Sigmoid colon (tissue), 7 donors: ENCODE measurements around the gene SLITRK3. TPM values are rescaled to one million over a fixed set of nuclear protein-coding genes. Genes with fewer than 3 reads are reported as not detected.
A peak's percentile ranks its signal among the peaks of the same experiment; 100 is the strongest.

Experiments
- DNase-seq: peaks from one replicate; pipeline ENCODE4 v3.0.0-alpha.2; 2019
- H3K27ac ChIP-seq, 4 donors: fragments of 200-600 bp; sonication (generic); one replicate each; pipeline ENCODE4 v1.5.1; 2016 to 2019; ENCODE audit warnings: mild to moderate bottlenecking in 1 of 4
- H3K27me3 ChIP-seq, 3 donors: fragments of 200-600 bp; sonication (generic); one replicate each; pipeline ENCODE4 v1.5.1; 2019; ENCODE audit warnings: mild to moderate bottlenecking in 1 of 3
- H3K36me3 ChIP-seq, 4 donors: fragments of 200-600 bp; sonication (generic); one replicate each; pipeline ENCODE4 v1.5.1; 2016 to 2019
- H3K4me1 ChIP-seq, 4 donors: fragments of 200-600 bp; sonication (generic); one replicate each; pipeline ENCODE4 v1.5.1; 2017 to 2019
- H3K4me3 ChIP-seq, 4 donors: fragments of 200-600 bp; sonication (generic); one replicate each; pipeline ENCODE4 v1.5.1; 2017 to 2019; ENCODE audit warnings: mild to moderate bottlenecking in 2 of 4, moderate library complexity in 1 of 4
- H3K9me3 ChIP-seq, 4 donors: fragments of 200-600 bp in 3 of 4; sonication (generic) in 3 of 4; one replicate each; pipeline versions ENCODE4 v1.5.1 to v1.6.1; 2013 to 2019
- EP300 ChIP-seq, 4 donors: sonication (generic); formaldehyde crosslinking; IDR thresholded peaks; one replicate each; pipeline ENCODE4 v1.6.1; 2017; ENCODE audit warnings: antibody characterized with exemption in 4 of 4
- POLR2A ChIP-seq, 2 donors: fragments of 450-650 bp; IDR thresholded peaks; one replicate each; pipeline ENCODE4 v1.6.1; 2016; ENCODE audit warnings: antibody characterized with exemption in 2 of 2, mild to moderate bottlenecking in 2 of 2, moderate library complexity in 2 of 2
- POLR2AphosphoS5 ChIP-seq, 4 donors: sonication (generic); formaldehyde crosslinking; IDR thresholded peaks; one replicate each; pipeline ENCODE4 v1.6.1; 2017; ENCODE audit warnings: antibody characterized with exemption in 4 of 4
- whole genome bisulfite sequencing, 2 donors: extraction: QIAGEN DNeasy Blood & Tissue Kit; methylation state at CpG; one replicate each; pipeline ENCODE4 v1.1.7; 2013; 5-methylcytosine and 5-hydroxymethylcytosine counted together
- intact Hi-C: fragments of 100-400 bp; cut with DNase I; formaldehyde crosslinking; loops from one replicate; pipeline ENCODE4 v1.15.1; 2023
- polyA plus RNA-seq, 3 donors: library from polyadenylated mRNA; stranded (reverse); fragments of 200-250 nt; gene quantifications; one replicate each; pipeline ENCODE4 v1.2.3, GENCODE V29; 2013
- total RNA-seq, 4 donors: library from RNA; depleted of rRNA; stranded (reverse); fragments of >200 nt; gene quantifications; one replicate each; pipeline ENCODE4 v1.1.0, GENCODE V29; 2016
- TF ChIP-seq, protein P1 (sequence below), 4 experiments: fragments of 450-650 bp in 3 of 4; fragments of 200-600 bp in 1 of 4; IDR thresholded peaks; one replicate each; pipeline ENCODE4 v1.5.1; 2016 to 2019; ENCODE audit warnings: antibody characterized with exemption in 4 of 4, mild to moderate bottlenecking in 3 of 4, moderate library complexity in 2 of 4
- donor health status: healthy with polysubstance abuse.
- donor health status: Bipolar disorder and iron deficiency.
- donor health status: healthy.

SLITRK3 gene
- total and polyA plus RNA-seq, 7 donors = 0.66 to 12.5 (median 5.6) TPM; not detected in 2

DNA sequence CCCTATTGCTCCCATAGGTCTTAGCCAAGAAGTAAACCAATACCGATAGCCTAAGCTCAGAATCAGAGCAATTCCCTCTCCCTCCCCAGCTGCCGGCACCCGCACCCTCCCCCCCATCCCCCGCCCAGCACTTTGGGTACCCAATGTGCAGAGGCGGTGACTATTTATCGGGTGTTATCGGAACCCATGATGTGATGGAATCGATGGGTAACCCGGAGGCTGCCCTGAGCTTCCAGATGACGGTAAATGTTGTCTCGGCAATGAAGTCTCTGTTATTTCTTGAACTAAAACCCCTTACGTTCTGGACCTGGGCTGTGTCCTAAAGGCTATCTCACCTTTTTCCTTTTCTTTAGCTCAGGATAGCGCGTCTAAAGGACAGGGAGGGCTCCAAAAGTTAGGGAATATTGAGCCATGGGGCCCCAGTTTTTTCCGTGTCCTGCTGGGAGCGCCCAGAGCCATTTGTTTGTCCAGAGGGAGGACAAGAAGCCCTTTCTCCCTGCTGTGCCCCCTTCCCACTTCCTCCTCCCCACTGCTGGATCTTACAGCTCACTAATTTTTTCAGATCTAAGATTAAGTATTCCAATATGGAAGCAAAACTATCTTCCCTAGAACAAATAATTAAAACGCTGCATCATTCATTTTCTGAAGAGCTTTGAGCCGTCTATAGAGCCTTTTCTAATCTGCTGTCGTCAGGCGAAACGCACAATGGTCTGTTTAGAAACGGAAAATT is 1.5 kb downstream of the SLITRK3 start:
- DNase-seq = no peak
- intact Hi-C loops = no loop called here
- peaks cover 10 to 74% (median 36%) of the 10 kb centered on the region in 3 donors for H3K27me3 ChIP-seq
- peak overlapping the region; percentile 29 to 87 (median 55) for H3K27ac ChIP-seq
- 7 to 8% methylated on average over 22 of the region's 22 CpGs for WGBS, 2 donors
- peak overlapping the region; percentile 44 to 56 (median 52) for H3K4me3 ChIP-seq
- TF ChIP-seq EP300 (IDR thresholded peaks at IDR 0.05) (no peak), POLR2A (IDR thresholded peaks at IDR 0.05) (no peak), POLR2AphosphoS5 (IDR thresholded peaks at IDR 0.05) (no peak)
- TF ChIP-seq, protein P1, sequence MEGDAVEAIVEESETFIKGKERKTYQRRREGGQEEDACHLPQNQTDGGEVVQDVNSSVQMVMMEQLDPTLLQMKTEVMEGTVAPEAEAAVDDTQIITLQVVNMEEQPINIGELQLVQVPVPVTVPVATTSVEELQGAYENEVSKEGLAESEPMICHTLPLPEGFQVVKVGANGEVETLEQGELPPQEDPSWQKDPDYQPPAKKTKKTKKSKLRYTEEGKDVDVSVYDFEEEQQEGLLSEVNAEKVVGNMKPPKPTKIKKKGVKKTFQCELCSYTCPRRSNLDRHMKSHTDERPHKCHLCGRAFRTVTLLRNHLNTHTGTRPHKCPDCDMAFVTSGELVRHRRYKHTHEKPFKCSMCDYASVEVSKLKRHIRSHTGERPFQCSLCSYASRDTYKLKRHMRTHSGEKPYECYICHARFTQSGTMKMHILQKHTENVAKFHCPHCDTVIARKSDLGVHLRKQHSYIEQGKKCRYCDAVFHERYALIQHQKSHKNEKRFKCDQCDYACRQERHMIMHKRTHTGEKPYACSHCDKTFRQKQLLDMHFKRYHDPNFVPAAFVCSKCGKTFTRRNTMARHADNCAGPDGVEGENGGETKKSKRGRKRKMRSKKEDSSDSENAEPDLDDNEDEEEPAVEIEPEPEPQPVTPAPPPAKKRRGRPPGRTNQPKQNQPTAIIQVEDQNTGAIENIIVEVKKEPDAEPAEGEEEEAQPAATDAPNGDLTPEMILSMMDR (IDR thresholded peaks at IDR 0.05) = no peak
- no peaks in the 10 kb centered on the region for H3K9me3 ChIP-seq
- H3K36me3 ChIP-seq = no peaks in the 10 kb centered on the region
- H3K4me1 ChIP-seq = peaks cover 0 to 42% (median 29%) of the 10 kb centered on the region in 4 donors

DNA sequence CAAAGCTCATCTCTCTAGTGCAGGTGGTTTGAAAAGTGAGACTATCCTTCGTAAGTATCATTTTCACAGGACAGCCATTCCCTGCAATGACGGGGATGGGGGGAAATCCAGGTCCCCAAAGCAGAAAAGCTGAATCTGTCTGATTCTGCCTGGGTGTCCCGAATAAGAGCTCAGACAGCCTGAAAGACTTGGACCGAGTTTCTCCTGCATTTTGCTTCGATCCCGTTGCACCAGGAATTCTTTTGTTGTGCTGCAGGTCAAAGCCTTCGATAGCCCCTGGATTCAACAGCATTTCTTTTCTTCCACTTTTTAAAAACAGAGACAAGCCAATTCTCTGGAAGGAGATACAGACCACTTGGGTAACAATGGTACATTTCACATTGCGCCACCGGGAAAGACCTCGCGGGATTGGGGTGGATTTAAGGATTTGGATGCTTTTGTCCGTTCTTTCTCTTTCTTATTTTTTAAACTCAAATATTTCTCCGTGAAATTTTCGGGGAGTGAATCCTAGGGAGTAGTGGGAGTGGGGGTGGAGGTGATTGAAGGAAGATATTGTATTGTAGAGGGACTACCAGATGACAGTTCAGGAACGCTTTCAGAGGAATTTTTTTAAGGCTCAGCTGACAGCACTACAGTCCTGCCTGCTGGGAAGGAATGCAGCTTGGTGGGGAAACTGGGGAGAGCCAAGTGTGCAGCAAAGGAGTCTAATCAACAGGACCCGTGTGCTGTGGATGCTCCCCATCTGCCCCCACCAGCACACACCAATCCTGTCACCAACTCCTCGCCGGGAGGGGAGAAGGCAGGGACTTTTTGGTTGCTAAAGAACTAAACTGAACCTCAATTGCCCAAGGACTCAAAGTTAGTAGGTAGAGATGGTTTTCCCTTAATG is 2.6 kb downstream of the SLITRK3 start:
- Histone ChIP-seq H3K36me3 (no peaks in the 10 kb centered on the region), H3K4me1 (peaks cover 0 to 42% (median 29%) of the 10 kb centered on the region in 4 donors), H3K4me3 (peak overlapping the region; percentile 13 to 56 (median 52)), H3K27ac (peak overlapping the region in 3 of 4 donors; percentile 6 to 87 (median 61)), H3K27me3 (peaks cover 10 to 63% (median 36%) of the 10 kb centered on the region in 3 donors), H3K9me3 (no peaks in the 10 kb centered on the region)
- DNase-seq = no peak
- TF ChIP-seq POLR2AphosphoS5 (IDR thresholded peaks at IDR 0.05) (no peak), EP300 (IDR thresholded peaks at IDR 0.05) (no peak), POLR2A (IDR thresholded peaks at IDR 0.05) (no peak)
- TF ChIP-seq, protein P1 (IDR thresholded peaks at IDR 0.05) = no peak
- intact Hi-C loops = no loop called here
- WGBS, 2 donors = 7 to 11% methylated on average over 18 of the region's 18 CpGs

DNA sequence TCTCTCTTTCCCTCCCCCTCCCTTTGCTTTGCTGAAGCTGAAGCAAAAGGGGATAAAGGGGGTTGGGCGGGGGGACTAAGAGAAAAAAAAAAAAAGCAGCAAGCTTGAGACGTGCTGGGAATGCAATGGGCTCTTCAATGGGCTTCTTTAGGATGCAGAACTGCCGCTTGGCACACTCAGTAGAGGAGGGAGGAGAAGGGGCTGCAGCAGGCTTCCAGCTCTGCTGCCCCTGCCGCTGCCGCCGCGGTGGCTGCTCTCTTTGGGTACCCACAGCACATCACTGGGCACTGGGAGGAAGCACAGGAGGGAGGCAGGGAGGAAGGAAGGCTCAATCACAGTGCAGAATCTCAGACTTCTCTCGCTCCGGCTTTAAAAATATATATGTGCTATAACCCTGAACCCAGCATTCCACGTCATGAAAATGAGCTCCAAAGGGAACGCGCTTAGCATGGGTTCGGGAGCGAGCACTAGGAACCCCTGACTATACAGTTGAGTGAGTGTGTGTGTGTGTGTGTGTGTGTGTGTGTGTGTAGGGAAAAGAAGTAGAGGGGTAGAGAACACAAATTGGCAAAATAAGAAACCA is 3.5 kb downstream of the SLITRK3 start:
- Histone ChIP-seq H3K27ac (peak overlapping the region in 2 of 4 donors; percentile 61 to 87), H3K9me3 (no peaks in the 10 kb centered on the region), H3K36me3 (no peaks in the 10 kb centered on the region), H3K27me3 (peaks cover 10 to 54% (median 29%) of the 10 kb centered on the region in 3 donors), H3K4me3 (peak overlapping the region in 3 of 4 donors; percentile 49 to 56 (median 54)), H3K4me1 (peaks cover 0 to 42% (median 29%) of the 10 kb centered on the region in 4 donors)
- intact Hi-C loops = no loop called here
- DNase-seq = no peak
- WGBS, 2 donors = 5 to 12% methylated on average over 14 of the region's 14 CpGs
- no peak for TF ChIP-seq EP300 (IDR thresholded peaks at IDR 0.05)
- TF ChIP-seq, protein P1 (IDR thresholded peaks at IDR 0.05) = no peak
- TF ChIP-seq POLR2AphosphoS5 (IDR thresholded peaks at IDR 0.05) = no peak
- no peak for TF ChIP-seq POLR2A (IDR thresholded peaks at IDR 0.05)

DNA sequence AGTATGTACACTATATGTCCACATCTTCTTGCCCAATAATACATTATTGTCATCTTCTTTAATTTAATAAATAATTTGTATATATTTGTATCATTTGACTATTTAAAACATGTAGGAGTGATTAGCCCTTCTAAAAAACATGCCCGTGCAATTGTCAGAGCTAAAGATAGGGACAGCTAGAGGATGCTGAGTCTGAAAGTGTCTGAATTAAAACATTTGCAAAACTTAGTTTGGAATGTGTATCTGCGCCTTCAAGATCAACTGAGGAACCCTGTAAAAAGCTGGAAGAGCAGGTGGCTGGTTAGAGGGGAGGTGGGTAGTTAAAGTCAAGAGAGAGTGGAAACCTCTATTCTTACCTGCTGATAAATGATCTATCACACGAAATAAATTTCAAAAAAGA is 4.7 kb downstream of the SLITRK3 start:
- peaks cover 10 to 42% (median 17%) of the 10 kb centered on the region in 3 donors for H3K27me3 ChIP-seq
- TF ChIP-seq POLR2A (IDR thresholded peaks at IDR 0.05) = no peak
- TF ChIP-seq, protein P1 (IDR thresholded peaks at IDR 0.05) = no peak
- no peak for TF ChIP-seq POLR2AphosphoS5 (IDR thresholded peaks at IDR 0.05)
- TF ChIP-seq EP300 (IDR thresholded peaks at IDR 0.05) = no peak
- H3K27ac ChIP-seq = no peak overlapping the region
- peaks cover 0 to 32% (median 21%) of the 10 kb centered on the region in 4 donors for H3K4me1 ChIP-seq
- intact Hi-C loops = no loop called here
- no peaks in the 10 kb centered on the region for H3K9me3 ChIP-seq
- DNase-seq = no peak
- H3K4me3 ChIP-seq = no peak overlapping the region
- H3K36me3 ChIP-seq = no peaks in the 10 kb centered on the region
- WGBS, 2 donors = 63 to 65% methylated on average over 3 of the region's 3 CpGs
